HPDE6-E6E7 (cell line): ENCODE data around the gene HOXA5.

Experiments
- DNase-seq: peaks from one replicate; pipeline ENCODE4 v3.0.0; 2011; ENCODE audit warnings: missing footprints; ENCODE audit errors: extremely low spot score

The HOXA5 gene

DNA sequence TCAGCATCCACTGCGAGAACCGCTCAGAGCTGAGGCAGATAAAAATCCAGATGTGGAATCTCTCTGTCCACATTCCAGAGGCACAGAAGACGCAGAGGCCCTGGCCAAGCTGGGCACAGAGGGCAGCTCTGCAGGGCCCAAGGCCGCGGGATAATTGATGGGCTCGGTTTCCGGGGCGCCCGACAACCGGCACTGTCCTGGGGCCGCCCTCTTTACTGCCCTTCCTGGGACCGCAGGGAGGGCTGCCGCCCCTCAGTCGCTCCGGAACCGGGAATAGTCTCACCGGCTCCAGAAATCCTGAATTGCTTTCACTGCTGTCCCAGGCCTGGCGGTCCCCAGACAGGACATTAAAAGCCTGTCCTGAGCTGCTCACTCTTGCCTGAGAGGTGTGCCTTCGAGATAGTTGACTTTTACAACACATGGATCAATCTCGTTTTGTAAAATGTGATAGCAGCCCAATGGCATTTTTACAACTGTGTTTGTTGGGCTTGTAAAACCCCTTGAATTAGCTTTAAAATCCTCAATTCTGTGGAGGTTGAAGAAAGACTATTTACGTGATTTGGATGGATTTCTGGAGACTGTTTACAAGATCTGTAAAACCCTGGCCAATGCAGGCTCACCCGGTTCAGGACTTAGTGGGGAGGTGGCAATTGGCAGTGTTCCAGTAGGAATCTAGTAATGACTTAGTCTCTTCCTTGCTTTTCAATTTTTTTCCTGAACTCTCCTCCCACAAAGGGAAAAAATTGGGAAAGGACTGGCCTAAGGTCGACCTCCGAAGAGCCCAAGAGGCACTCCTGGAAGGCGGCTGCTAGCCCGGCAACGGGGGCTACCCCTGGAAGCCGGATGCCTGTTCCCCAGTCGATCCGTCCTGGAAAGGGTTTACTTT lies 5.5 kb upstream of the HOXA5 start:
- DNase-seq: no peak

DNA sequence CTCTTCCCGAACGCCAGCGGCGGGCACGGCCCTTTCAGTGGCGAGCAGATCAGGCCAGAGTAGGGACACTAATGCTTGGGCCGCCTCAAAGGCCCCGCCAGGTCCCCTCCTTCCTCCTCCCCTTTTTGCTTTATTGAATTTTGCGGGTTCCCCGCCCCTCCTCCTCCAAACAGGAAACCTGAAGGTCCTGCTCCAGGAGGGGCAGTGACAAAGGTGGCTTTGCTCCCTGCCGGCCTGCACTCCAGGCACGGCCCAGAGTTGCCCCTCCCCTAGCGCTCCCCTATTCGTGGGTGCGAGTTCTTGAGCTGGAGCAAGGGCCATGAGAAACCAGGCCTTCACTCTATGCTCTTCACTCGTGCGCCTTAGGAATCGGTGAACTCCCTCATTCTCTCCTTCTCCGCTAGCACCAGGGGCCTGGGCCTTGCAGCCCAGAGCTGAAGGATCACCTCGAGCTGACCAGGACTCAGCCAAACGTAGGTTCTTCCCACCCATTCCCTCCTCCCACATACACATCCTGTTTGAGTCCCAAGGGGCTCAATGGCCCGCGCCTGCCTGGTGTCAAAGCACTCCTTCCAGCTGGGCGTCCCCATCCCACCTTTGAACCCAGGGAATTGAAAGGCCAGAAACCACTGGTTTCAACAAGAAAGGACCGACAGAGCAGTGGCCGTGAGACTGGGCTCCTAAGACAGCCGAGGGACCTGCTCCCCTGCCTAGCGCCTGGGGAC lies 4.7 kb upstream of the HOXA5 start:
- DNase-seq: no peak

DNA sequence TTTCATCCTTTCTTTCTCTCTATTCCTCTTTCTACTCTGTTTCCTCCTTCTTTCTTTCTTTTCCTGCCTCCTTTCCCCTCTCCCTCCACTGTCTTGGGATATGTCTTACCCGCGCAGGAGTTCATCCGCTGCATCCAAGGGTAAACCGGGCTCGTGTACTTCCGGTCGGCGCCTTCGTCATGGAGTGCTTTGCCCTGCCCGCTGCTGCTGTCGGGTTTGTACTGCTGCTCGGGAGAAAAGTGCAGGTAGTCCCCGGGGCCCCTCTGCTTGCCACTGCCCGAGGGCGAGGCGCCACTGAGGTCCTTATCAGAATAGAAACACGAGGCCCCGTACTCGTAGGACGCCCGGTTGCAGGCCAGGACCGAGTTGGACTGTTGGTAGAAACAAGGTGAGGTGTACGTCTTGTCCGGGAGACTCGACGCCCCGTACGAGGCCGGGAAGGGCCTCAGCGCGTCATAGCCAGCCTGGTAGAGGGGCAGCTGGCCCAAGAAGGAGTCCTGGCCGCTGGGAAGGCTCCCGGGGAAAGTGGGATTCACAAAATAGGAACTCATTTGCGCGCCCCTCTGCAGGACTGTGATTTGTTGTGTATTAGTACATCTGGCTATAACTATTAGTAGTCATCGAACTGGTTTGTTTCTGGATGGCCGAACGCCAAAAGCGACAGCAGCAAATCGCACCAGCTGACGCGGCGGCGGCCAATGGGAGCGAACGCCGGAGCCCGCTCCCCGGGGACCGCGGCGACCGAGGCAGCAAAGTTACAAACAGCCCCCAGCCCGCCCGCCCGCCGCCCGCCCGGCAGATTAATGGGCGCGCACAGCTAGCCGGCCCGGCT lies 3.9 kb upstream of the HOXA5 start, which contains the start of gene HOXA6:
HOXA6 (minus strand) TSS at position 576 of the 832 bp plus-strand sequence; CDS start at position 551, 25 bp downstream.
- DNase-seq: no peak

DNA sequence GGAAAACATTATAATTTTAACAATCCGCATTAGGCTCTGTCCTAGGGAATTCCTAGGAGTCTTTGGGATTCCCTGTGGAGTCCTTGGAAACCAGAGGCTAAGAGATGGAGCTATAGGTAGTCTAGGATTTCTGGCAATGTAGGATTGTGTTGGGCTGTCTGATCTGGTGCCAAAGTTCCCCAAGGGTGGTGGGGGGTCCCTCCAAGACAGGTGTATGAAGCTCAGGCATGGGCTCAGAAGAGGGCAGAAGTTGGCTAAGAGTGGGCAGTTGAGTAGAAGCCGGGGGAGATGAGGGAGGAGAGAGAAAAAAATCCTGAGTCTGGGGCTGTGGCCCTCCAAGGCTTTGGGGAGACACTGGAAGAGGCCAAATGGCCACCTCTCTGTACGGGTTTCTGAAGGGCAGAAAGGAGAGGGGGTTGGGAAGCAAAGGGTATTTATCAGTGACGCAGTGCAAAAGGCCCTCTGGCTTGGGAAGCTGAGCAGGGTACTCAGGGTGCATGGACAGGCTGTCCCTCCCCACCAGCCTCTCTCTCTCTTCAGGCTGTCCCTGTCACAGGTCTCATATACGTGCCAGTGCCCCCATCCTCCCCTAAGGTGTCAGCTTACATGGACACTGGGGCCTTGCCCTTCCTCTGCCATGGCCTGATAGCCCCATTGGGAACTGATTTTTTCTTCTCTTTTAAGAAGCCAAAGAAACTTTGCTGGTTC lies 3.2 kb upstream of the HOXA5 start:
- no peak for DNase-seq

DNA sequence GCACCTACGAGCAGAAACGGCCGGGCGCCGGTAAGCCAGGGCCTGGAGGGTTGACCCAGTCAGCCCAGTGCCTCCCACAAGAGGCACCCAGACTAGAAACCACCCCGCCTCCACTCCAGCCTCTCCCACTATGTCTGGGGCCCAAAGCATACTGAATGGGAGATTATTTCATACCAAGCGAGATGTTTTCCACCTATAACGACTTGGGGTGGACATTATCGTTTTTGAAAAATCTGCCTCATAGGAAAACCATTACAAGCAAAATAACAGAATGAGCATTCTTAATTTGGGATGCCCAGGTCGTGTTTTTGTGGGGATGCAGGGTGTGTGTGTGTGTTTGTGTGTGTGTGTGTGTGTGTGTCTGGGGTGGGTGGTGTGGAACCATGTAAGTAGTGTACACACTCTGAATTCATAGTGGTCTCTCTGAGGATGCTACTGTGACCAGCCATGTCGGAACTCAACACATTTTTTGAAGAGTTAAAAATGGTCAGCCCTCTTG lies 2.5 kb upstream of the HOXA5 start:
- DNase-seq: no peak

DNA sequence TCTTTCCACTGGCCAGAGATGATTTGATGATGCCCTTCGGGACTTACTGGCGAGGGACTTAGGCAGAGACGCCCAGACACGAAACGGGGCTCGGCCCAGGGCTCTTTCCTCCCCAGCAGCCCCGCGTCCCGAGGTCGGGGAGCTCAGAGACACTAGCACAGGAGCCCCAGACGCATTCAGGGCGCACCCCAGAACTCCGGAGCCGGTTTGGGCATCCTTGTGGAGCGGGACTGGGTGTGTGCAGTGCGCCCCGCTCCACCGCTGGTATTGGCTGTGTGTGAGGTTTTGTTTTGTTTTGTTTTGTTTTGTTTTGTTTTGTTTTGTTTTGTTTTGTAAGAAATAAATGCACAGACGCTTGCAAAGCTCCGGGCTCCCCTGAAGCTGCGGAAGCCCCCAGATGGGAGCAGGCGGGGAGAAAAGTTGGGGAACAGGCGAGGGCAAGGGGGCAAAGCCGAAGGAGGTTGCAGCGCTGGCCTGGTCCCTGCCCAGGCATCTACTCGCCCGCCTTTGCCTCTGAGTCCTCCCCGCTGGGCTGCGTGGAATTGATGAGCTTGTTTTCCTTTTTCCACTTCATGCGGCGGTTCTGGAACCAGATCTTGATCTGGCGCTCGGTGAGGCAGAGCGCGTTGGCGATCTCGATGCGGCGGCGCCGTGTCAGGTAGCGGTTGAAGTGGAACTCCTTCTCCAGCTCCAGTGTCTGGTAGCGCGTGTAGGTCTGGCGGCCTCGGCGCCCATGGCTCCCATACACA lies 1.9 kb upstream of the HOXA5 start:
- no peak for DNase-seq

DNA sequence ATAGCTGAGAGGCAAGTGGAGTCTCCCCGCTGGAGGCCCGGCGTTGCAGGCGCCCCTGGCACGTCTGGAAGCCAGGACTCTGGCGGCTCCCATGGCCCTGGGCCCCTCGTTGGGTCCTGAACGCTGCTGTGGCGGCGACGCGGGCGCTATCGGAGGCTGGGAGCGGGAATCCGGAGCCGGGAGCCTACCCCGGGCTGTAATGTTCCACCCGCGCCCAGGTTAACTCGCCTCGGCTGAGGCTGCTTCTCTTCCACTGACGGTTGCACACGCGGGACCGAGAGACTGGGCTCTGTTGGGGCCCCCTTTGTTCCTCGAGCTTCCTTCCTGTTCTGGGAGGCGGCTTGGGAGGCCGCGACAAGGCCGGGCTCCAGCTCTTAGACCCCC lies 1.3 kb upstream of the HOXA5 start:
- no peak for DNase-seq

DNA sequence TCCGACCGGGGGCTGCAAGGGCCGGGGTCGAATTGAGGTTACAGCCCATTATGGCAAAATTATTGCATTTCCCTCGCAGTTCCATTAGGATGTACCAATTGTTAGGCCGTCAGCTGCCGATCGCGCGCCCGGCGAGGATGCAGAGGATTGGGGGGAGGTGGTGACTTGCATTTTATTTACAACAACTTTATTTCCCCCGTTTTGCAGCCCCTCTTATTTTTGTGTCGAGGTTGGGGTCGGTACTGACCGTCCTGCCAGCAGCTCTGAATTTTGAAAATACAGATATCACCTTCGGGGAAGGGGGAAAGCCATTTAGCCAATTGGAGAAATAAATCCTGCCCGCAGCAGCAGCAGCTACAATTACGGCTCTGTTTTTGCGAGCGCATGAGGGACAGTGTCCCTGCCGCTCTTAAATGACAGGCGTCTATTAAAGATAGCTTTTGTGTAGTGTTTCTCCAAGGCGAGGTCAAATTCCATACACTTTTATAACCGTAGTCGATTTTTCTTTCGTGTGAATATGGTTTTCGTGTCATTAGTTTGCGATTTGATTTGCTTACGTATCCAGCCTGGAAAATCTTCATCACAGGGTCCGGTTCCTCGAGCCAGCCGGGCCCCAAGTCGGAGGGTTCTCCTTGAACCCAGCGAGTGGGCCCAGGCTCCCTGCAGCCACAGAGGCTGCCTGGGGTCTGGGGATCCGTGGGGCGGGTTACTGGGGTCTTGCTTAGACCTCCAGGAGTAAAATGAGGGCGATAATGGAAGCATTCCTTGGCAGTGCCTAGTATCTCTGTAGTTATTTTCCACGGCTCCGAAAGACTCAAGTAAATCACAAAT lies 684 bp upstream of the HOXA5 start:
- no peak for DNase-seq

DNA sequence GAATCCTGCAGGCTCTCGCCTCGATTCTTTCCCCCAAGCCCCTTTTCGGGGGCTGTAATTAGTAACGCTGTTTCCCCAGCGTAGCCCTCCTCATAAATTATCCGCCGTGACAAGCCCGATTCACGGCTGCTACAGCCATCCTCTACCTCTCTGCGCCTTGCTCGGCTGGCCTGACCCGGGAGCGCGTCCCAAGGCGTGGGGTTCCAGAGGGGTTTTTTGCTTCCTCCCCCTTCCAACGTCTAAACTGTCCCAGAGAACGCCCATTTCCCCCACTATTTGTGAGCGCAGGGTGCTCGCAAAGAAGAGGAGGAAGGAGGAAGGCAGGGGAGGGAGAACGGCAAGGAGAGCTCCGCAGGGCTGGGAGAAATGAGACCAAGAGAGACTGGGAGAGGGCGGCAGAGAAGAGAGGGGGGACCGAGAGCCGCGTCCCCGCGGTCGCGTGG lies 880 bp downstream of the HOXA5 start:
- DNase-seq: no peak

DNA sequence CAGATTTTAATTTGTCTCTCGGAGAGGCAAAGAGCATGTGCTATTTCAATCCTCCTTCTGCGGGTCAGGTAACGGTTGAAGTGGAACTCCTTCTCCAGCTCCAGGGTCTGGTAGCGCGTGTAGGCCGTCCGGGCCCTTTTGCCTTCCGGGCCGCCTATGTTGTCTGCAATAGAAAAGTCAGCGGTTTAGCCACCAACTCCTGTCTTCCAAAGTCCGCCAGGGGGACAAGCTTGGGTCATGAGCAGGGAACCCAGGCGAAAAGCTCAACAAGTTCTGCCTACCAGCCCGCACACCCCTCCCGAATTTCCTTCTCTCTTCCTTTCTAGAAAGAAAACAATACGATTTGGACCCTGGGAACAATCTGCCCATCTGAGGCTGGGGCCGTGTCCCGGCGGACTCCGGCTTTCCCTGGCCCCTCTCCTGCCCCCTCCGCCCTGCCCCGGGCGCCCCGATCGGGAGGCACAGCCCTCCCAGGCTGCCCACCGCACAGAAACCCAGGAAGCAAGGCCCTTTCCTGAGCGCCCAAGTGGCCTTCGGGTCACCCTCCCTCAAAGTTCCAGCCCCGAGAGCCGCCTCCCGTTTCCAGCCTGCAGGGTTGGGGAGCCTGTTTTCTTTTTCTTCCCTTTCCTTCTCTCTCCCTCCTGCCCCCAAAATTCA lies 1.4 kb downstream of the HOXA5 start:
- DNase-seq: no peak

DNA sequence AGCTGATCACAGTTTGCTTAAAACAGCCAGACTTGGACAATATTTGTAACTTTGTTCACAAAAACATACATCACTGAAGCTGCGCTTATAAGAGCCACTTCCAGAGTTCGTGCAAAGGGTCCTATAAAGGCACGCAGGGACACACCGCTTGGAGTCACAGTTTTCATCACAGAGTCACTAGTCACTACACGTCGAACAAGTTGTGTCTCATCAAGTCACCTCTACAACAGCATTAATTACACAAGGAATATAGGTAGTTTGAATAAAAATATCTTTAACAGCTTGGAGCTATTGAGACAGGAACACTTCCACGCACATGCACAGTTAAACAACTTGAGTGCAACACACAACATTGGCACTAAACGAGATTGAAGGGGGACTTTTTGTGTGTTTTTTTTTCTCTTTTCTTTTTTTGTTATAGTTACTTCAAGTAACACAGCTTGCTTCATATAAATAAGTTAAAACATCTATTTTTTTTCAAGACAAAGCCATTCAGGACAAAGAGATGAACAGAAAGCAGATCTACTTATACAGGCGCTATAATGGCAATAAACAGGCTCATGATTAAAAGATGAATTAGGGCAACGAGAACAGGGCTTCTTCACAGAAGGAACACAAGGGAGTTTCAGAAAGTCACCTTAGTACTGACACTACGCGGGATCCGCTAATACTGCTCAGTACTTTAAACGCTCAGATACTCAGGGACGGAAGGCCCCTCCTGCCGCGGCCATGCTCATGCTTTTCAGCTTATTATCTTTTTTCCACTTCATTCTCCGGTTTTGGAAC lies 2.2 kb downstream of the HOXA5 start:
- DNase-seq: no peak

DNA sequence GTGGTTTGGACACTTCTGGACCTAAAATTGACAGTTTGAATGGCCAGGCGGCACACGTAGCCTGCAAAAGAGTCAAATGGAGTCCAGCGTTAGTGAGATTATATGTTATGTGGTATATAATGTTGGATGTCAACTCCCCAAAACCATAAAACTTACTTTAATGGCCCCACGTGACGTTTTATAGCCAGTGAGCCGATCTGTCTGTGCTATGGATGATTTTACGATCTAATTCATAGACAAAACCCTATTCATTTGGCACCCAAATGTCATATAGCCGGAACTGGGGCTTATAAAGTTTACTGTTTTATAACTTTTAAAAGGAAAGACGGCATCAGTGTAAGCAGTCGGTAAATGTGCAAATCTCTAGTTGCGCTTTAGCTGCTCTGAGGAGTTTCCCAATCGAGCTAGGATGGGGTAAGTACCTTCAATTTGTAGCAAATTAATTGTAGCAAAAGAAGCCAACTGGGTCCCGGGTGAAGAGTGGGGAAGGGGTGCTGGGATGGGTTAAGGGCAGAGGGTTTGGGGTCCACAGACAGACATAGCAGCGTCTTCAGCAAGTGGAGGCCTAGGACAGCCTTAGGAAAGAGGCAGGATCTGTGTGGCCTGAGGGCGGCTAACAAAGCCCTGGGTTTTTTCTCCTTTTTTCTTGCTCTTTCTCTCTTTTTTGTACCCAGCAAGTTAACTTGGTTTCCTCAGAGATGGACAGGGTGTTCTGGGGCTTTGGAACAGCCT lies 3.2 kb downstream of the HOXA5 start:
- no peak for DNase-seq

DNA sequence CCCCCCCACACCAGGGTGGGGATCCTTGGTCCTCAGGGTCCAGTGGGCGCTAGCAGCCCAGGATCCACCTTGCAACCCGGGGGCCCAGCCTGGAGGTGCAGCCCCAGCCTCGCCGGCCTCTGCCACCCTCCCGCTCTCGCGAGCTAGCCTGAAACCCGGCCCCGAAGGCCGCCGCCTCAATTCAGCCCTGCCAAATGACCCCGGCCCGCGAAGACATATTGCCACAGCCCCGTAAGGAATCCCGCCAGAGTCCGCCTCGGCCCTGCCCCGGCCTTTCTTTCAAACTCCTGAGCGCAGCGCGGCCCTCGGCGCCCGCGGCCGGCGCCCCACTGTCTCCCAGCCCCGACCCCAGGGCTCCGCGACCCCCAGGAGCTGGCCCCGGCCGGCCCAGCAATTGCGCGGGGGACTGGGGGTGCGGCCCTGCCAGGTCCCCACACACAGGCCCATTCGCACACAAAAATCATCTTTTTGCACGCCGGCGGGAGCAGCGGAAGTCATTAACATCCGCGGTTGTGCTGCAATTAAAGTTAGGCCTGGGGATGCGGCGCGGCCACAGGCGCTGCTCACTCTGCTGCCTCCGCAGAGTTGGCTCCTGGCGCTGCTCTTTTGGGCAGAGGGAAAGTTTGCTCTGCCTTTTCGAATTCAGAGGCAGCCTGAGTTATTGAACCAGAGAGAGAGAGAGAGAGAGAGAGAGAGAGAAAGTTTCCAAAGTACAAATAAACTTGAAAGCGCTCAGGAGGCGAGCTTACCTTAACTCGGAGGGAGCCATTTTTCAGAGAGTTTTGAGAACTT lies 4.0 kb downstream of the HOXA5 start:
- DNase-seq: no peak

DNA sequence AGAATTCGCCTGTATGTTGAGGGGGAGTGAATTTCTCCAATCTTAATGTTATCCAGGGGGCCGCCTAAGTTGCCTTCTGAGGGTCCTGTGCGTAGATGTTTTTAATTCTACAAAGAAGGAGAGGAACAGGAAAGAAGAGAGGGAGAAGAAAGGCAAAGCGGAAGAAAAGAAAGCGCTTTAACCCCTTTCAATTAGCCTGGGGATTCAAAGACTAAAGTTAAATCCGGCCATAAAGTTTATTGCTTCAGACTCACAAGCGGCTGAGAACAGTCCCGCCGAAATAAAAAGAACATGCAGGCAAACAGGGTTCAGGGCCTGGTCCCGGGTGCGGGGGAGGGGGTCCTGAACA lies 4.5 kb downstream of the HOXA5 start:
- DNase-seq: no peak

DNA sequence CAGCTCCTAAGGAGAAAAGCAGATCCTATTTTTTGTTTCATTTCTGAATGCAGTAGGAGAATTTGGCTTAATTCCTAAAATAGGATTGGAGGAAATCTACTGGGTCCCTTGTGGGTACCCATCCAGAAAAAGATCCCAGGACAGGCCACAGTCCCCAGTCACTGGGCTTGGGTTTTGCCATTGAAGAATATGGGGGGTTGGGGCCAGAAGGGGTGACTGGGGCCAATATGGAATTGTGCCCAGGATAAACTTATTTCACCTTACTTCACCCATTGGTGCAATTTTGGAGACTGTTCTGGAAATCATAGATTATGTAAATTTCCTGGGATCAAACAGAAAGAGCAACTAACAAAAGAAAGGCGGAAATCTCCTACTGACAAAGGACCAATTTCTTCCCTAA lies 5.0 kb downstream of the HOXA5 start:
- DNase-seq: no peak

DNA sequence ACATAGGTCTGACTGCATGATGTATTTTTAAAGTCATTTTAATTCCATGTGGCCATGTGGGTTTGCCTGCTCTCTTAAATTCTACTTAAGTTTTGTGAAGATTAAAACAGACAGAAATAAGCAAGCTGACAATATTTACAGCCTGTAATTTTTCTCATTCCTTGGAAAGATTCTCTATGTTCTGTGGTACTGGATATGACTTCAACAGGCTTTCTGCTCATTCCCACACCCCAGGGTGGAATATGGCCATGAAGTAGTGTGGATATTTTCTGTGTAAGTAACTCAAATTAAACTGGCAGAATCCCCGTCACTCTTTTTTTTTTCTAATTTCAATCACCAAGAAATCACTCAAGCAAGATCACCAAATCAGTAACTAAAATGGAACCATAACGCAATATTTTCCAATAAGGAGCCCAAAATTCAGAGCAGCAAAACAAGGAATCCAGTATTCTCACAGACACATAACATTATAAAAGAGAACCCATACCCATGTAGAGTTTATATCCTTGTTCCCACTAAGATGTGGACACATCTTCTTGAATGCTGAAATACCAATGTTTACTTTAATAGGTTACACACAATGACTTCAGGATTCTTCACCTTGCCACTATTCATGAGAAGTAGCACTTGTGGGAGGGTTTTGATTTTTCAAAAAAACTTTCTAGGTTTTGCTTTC lies 5.7 kb downstream of the HOXA5 start:
- DNase-seq: no peak
